Hepatocyte (in vitro differentiated cells): ENCODE results near the gene NR1D1. TPM values are rescaled to one million over a fixed set of nuclear protein-coding genes. Genes with fewer than 3 reads are reported as not detected.

Experiments used
- DNase-seq: peaks from one replicate; pipeline ENCODE4 v3.0.0-alpha.2; 2016; ENCODE audit warnings: low spot score
- H2AFZ ChIP-seq: fragments of 200-600 bp; sonication (generic); 2 replicates; pipeline ENCODE4 v1.6.0; 2016; ENCODE audit warnings: antibody characterized with exemption, mild to moderate bottlenecking
- H3K27ac ChIP-seq: fragments of 200-600 bp; sonication (generic); 2 replicates; pipeline ENCODE4 v1.5.1; 2016; ENCODE audit warnings: mild to moderate bottlenecking
- H3K27me3 ChIP-seq: fragments of 200-600 bp; sonication (generic); 2 replicates; pipeline ENCODE4 v1.6.1; 2016
- H3K36me3 ChIP-seq: fragments of 200-600 bp; sonication (generic); replicated peaks from 2 replicates; pipeline ENCODE4 v1.5.1; 2016; ENCODE audit warnings: low read depth; ENCODE audit not compliant: insufficient read depth
- H3K4me1 ChIP-seq: fragments of 200-600 bp; sonication (generic); 2 replicates; pipeline ENCODE4 v1.5.1; 2016; ENCODE audit warnings: mild to moderate bottlenecking, moderate library complexity; ENCODE audit not compliant: insufficient read depth
- H3K4me2 ChIP-seq: fragments of 200-600 bp; sonication (generic); 2 replicates; pipeline ENCODE4 v1.6.0; 2016
- H3K4me3 ChIP-seq: fragments of 200-600 bp; sonication (generic); 2 replicates; pipeline ENCODE4 v1.5.1; 2016; ENCODE audit warnings: mild to moderate bottlenecking
- H3K79me2 ChIP-seq: fragments of 200-600 bp; sonication (generic); 2 replicates; pipeline ENCODE4 v1.6.0; 2017; ENCODE audit warnings: mild to moderate bottlenecking
- H3K9me2 ChIP-seq: fragments of 200-600 bp; sonication (generic); replicated peaks from 2 replicates; pipeline ENCODE4 v1.6.0; 2017; ENCODE audit warnings: mild to moderate bottlenecking; ENCODE audit not compliant: insufficient read depth
- H3K9me3 ChIP-seq: fragments of 200-600 bp; sonication (generic); 2 replicates; pipeline ENCODE4 v1.5.1; 2016; ENCODE audit warnings: low read depth, mild to moderate bottlenecking
- H4K20me1 ChIP-seq: fragments of 200-600 bp; sonication (generic); 2 replicates; pipeline ENCODE4 v1.6.0; 2016; ENCODE audit warnings: mild to moderate bottlenecking; ENCODE audit not compliant: insufficient read depth, poor library complexity, severe bottlenecking
- CTCF ChIP-seq: fragments of 200-600 bp; sonication (generic); IDR thresholded peaks from 2 replicates; pipeline ENCODE4 v1.5.1; 2016; ENCODE audit warnings: antibody characterized with exemption, mild to moderate bottlenecking; ENCODE audit not compliant: poor library complexity
- EZH2 ChIP-seq: fragments of 200-600 bp; sonication (generic); IDR thresholded peaks from 2 replicates; pipeline ENCODE4 v1.6.1; 2016; ENCODE audit warnings: antibody characterized with exemption, mild to moderate bottlenecking, borderline replicate concordance
- EZH2phosphoT487 ChIP-seq: fragments of 200-600 bp; sonication (generic); IDR thresholded peaks from one replicate; pipeline ENCODE4 v1.6.1; 2018; ENCODE audit warnings: antibody characterized with exemption, mild to moderate bottlenecking, low read depth, moderate library complexity; ENCODE audit not compliant: unreplicated experiment, severe bottlenecking
- WGBS: methylation state at CpG from one replicate; pipeline ENCODE4 v1.1.6; 2016; ENCODE audit warnings: low lambda C conversion rate; ENCODE audit errors: missing lambda C conversion rate; 5-methylcytosine and 5-hydroxymethylcytosine counted together
- polyA plus RNA-seq: library from polyadenylated mRNA; unstranded; fragments of >200 nt; fragmentation: Nextera tagmentation; extraction: Ambion mirVana; gene quantifications from 2 replicates; pipeline ENCODE4 v1.2.1, GENCODE V29; 2016
- total RNA-seq: library from RNA; depleted of rRNA; stranded (reverse); fragments of >200 nt; gene quantifications from 2 replicates; pipeline ENCODE4 v1.2.3, GENCODE V29; 2014

Gene NR1D1
- total and polyA plus RNA-seq, 2 experiments from 2014 or later = 3.0 to 7.1 TPM

DNA sequence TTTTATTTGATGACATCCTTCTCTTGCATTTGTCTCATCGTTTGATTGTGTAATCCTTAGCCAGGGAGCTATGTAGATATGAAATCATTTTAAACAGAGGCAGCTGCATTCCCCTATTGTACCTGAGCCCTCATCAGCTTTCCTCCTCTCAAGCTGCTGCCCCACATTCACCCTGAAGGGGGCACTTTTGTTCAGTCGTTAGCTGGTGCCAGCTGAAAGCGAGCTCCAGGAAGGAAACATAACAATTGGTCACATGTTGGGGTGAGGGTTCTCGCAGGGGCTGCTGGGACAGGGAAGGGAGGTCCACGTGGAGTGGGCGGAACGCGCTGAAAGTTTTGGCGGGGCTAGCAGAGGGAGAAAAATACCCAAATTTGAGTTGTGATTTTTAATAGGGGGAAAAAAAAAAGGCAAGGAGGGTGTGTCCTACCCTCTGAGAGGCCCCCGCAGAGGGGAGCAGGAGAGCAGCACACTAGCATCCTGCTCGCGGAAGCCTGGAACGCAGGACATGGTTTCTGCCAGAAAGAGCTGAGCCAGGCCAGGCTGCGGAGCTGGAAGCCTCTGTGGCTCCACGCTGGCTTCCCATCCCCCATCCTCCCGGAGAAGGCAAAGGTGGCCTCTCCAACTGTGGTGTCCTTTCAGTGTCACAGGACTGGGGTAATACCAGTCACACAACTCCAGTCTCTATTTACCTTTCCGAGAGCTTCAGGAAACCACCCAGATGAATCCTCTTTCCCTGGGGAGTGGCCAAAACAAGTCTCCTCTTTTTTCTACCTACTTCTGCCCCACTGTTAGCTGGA lies 12.9 kb upstream of the NR1D1 start:
- Histone ChIP-seq H3K9me3 (no peaks in the 10 kb centered on the region), H3K4me2 (peak overlapping the region; percentile 73), H4K20me1 (no peaks in the 10 kb centered on the region), H3K36me3 (no peaks in the 10 kb centered on the region), H3K27ac (peak overlapping the region; percentile 96), H3K79me2 (no peaks in the 10 kb centered on the region), H3K27me3 (no peaks in the 10 kb centered on the region), H3K9me2 (no peaks in the 10 kb centered on the region), H2AFZ (no peak overlapping the region), H3K4me1 (peaks cover 64% of the 10 kb centered on the region), H3K4me3 (no peak overlapping the region)
- TF ChIP-seq CTCF (peak; percentile 96), EZH2 (no peak), EZH2phosphoT487 (no peak)
- 2% methylated on average over 17 of the region's 17 CpGs for WGBS
- peak; percentile 96 for DNase-seq

DNA sequence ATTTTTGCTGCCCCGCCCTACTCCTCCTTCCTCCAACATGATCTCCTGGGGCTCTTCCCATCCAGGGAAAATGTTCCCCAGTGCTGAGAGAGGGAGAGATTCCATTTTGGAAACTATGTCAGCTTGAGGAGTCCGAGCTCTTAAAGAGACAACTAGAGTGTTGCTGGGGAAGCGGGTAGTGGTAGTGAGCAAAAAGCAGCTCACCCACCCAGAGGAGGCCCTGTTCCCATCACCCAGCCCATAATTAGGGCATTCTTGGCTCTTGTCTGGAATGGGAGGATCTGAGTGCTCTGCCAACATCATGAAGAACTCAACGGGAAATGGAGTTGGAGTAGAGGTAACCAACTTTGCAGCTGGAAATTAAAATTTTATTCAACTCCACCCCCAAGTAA lies 12.3 kb upstream of the NR1D1 start:
- H3K4me1 ChIP-seq = peaks cover 67% of the 10 kb centered on the region
- no peaks in the 10 kb centered on the region for H3K9me3 ChIP-seq
- TF ChIP-seq EZH2phosphoT487 (no peak), EZH2 (no peak), CTCF (no peak)
- H3K9me2 ChIP-seq = no peaks in the 10 kb centered on the region
- H3K27ac ChIP-seq = peak overlapping the region; percentile 76
- H3K4me3 ChIP-seq = no peak overlapping the region
- H3K27me3 ChIP-seq = no peaks in the 10 kb centered on the region
- no peak overlapping the region for H2AFZ ChIP-seq
- H3K79me2 ChIP-seq = no peaks in the 10 kb centered on the region
- H3K36me3 ChIP-seq = no peaks in the 10 kb centered on the region
- H3K4me2 ChIP-seq = peak overlapping the region; percentile 62
- WGBS = 79% methylated on average over 4 of the region's 4 CpGs
- DNase-seq = no peak
- H4K20me1 ChIP-seq = no peaks in the 10 kb centered on the region

DNA sequence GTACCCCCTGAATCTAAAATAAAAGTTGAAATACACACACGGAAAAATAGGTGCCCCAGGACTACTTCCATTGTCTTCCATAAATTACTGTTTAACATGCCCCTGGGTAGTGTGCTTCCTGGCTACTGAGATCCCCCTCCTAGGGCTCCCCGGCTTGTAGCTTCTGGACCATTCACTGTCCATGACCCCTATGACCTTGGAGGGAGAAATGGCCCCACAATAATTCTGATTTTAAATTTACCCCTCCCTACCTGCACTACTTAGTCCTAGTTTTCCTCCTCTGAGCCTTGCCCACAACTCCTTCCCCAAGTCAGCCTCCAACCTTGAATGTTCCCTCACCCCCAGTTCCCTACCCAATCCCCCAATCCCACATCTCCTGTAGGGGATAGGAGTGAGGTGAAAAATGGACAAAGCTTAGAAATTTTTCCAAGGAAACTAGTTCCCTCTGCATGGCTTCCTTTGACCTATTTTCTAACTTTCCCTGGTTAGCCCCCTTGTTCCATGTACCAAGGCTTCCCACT lies 11.9 kb upstream of the NR1D1 start:
- H3K9me3 ChIP-seq = no peaks in the 10 kb centered on the region
- H3K27me3 ChIP-seq = no peaks in the 10 kb centered on the region
- peaks cover 72% of the 10 kb centered on the region for H3K4me1 ChIP-seq
- H3K36me3 ChIP-seq = no peaks in the 10 kb centered on the region
- no peaks in the 10 kb centered on the region for H3K79me2 ChIP-seq
- peak overlapping the region; percentile 76 for H3K27ac ChIP-seq
- no peaks in the 10 kb centered on the region for H3K9me2 ChIP-seq
- 35% methylated on average over 2 of the region's 2 CpGs for WGBS
- no peak for DNase-seq
- no peak overlapping the region for H3K4me3 ChIP-seq
- no peak overlapping the region for H2AFZ ChIP-seq
- H3K4me2 ChIP-seq = peak overlapping the region; percentile 62
- no peaks in the 10 kb centered on the region for H4K20me1 ChIP-seq
- no peak for TF ChIP-seq EZH2
- no peak for TF ChIP-seq CTCF
- TF ChIP-seq EZH2phosphoT487 = no peak
